GM21360 (cell line): Measurements from ENCODE around the gene NHLRC2.

Experiments used
- ATAC-seq: cut with Tn5 transposase; IDR thresholded peaks from one replicate; pipeline ENCODE4 v1.9.1; 2021; ENCODE audit warnings: mild to moderate bottlenecking, moderate library complexity; ENCODE audit not compliant: unreplicated experiment

NHLRC2 gene

DNA sequence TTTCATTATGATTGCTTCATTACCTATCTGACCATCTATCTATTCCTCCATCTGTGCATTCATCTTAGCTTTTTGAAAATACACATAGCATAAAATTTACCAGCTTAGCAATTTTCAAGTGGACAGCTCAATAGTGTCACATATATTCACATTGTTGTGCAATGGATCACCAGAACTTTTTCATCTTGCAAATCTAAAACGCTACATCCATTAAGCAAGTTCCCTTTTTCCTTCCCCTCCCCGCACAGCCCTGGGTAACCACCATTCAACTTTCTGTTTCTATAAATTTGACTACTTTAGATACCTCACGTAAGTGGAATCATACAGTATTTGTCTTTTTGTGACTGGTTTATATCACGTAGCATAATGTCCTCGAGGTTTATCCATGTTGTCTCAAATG is 111.2 kb downstream of the NHLRC2 start:
- ATAC-seq, result no peak
